SK-N-SH (cell line): Measurements from ENCODE around the gene GHRL.

Experiments used
- CTCF ChIP-seq: fragments of 200-600 bp; sonication (generic); IDR thresholded peaks from 2 replicates; pipeline ENCODE4 v1.6.1; 2017; ENCODE audit warnings: antibody characterized with exemption, mild to moderate bottlenecking, moderate library complexity
- ELF1 ChIP-seq: IDR thresholded peaks from 2 replicates; pipeline ENCODE4 v1.4.0; 2012
- EZH2phosphoT487 ChIP-seq: fragments of 200-600 bp; sonication (generic); IDR thresholded peaks from 2 replicates; pipeline ENCODE4 v1.6.1; 2017; ENCODE audit warnings: low read depth, mixed run types, mild to moderate bottlenecking, antibody characterized with exemption, moderate library complexity, borderline replicate concordance
- FOSL2 ChIP-seq: IDR thresholded peaks from 2 replicates; pipeline ENCODE4 v1.4.0; 2012; ENCODE audit warnings: low read depth, mild to moderate bottlenecking, moderate library complexity, borderline replicate concordance
- JUND ChIP-seq: IDR thresholded peaks from 2 replicates; pipeline ENCODE4 v1.4.0; 2012
- NRF1 ChIP-seq: IDR thresholded peaks from 2 replicates; pipeline ENCODE4 v1.6.1; 2012; ENCODE audit warnings: low read depth, mild to moderate bottlenecking, low read length
- POLR2AphosphoS5 ChIP-seq: IDR thresholded peaks from 2 replicates; pipeline ENCODE4 v1.6.1; 2012; ENCODE audit warnings: low read depth, low read length
- REST ChIP-seq: IDR thresholded peaks from 2 replicates; pipeline ENCODE4 v1.6.1; 2012; ENCODE audit warnings: mild to moderate bottlenecking, low read depth, low read length, moderate library complexity
- SMC3 ChIP-seq: IDR thresholded peaks from 2 replicates; pipeline ENCODE4 v1.6.1; 2012; ENCODE audit warnings: low read depth, low read length, improper control_type of control experiment
- TAF1 ChIP-seq: IDR thresholded peaks from 2 replicates; pipeline ENCODE4 v1.6.1; 2012; ENCODE audit warnings: low read depth, mild to moderate bottlenecking, low read length, moderate library complexity, borderline replicate concordance
- TEAD4 ChIP-seq: IDR thresholded peaks from 2 replicates; pipeline ENCODE4 v1.4.0; 2012; ENCODE audit warnings: mild to moderate bottlenecking, borderline replicate concordance; ENCODE audit not compliant: insufficient read depth
- USF1 ChIP-seq: IDR thresholded peaks from 2 replicates; pipeline ENCODE4 v1.4.0; 2012; ENCODE audit warnings: low read depth, borderline replicate concordance

GRCh38 chr3:10288575-10288960, 4.2 kb downstream of the GHRL start:
- TF ChIP-seq NRF1 (no peak), CTCF (no peak), TAF1 (no peak), ELF1 (no peak), EZH2phosphoT487 (no peak), USF1 (no peak), TEAD4 (no peak), FOSL2 (no peak), SMC3 (no peak), POLR2AphosphoS5 (no peak), REST (no peak), JUND (no peak)
